Natural killer cell (primary cell): ENCODE data around the gene PCDH9. TPM values are rescaled to one million over a fixed set of nuclear protein-coding genes. Genes with fewer than 3 reads are reported as not detected.

Experiments used
- ATAC-seq, 3 donors: fragments of 150-1000 bp in 2 of 3; fragments of 200-7000 bp in 1 of 3; cut with Tn5 transposase; 1 replicate in 1 of 3; 2 replicates in 2 of 3; pipeline ENCODE4 v1.10.0; 2021; ENCODE audit warnings: mild to moderate bottlenecking in 2 of 3, moderate library complexity in 2 of 3
- DNase-seq, 2 donors: peaks; one replicate each; pipeline versions ENCODE4 v3.0.0 to v3.0.0-alpha.2; 2013 to 2021; ENCODE audit warnings: mixed read lengths in 1 of 2
- H3K27ac ChIP-seq: one replicate; pipeline ENCODE4 v1.5.1; 2013; ENCODE audit warnings: mild to moderate bottlenecking, low read length
- H3K27me3 ChIP-seq: one replicate; pipeline ENCODE4 v1.6.1; 2013; ENCODE audit warnings: low read length; ENCODE audit not compliant: control insufficient read depth, insufficient read depth
- H3K36me3 ChIP-seq: one replicate; pipeline ENCODE4 v1.6.1; 2013; ENCODE audit warnings: low read length; ENCODE audit not compliant: control insufficient read depth, insufficient read depth
- H3K4me1 ChIP-seq: one replicate; pipeline ENCODE4 v1.6.1; 2013; ENCODE audit warnings: low read length; ENCODE audit not compliant: control insufficient read depth, insufficient read depth
- H3K4me3 ChIP-seq: one replicate; pipeline ENCODE4 v1.5.1; 2013; ENCODE audit warnings: low read length
- H3K9me3 ChIP-seq: one replicate; pipeline ENCODE4 v1.6.1; 2013; ENCODE audit warnings: low read length; ENCODE audit not compliant: control insufficient read depth, insufficient read depth
- H3K27ac Mint-ChIP-seq, 2 donors: one replicate each; pipeline ENCODE4 v1.8.0; 2022; ENCODE audit warnings: mild to moderate bottlenecking in 2 of 2, mixed read lengths in 2 of 2, moderate library complexity in 1 of 2
- H3K27me3 Mint-ChIP-seq, 2 donors: one replicate each; pipeline ENCODE4 v1.8.0; 2022; ENCODE audit warnings: low read depth in 2 of 2, mixed read lengths in 2 of 2
- H3K36me3 Mint-ChIP-seq: one replicate; pipeline ENCODE4 v1.8.0; 2022; ENCODE audit warnings: mixed read lengths
- H3K4me1 Mint-ChIP-seq, 2 donors: one replicate each; pipeline ENCODE4 v1.8.0; 2022; ENCODE audit warnings: mixed read lengths in 2 of 2
- H3K4me3 Mint-ChIP-seq: one replicate; pipeline ENCODE4 v1.8.0; 2022; ENCODE audit warnings: mild to moderate bottlenecking, moderate library complexity, mixed read lengths
- H3K9me3 Mint-ChIP-seq, 2 donors: one replicate each; pipeline ENCODE4 v1.8.0; 2022; ENCODE audit warnings: mixed read lengths in 2 of 2
- CTCF ChIP-seq: fragments of 200-600 bp; IDR thresholded peaks from one replicate; pipeline ENCODE4 v1.8.0; 2022; ENCODE audit warnings: antibody characterized with exemption
- WGBS: methylation state at CpG from one replicate; pipeline ENCODE4 v1.1.7; 2013; ENCODE audit warnings: missing lambda C conversion rate; ENCODE audit not compliant: insufficient coverage; 5-methylcytosine and 5-hydroxymethylcytosine counted together
- intact Hi-C: fragments of 100-400 bp; cut with micrococcal nuclease; formaldehyde crosslinking; loops from one replicate; pipeline ENCODE4 v1.14.2; 2022
- total RNA-seq, 4 donors: library from RNA; stranded (reverse); fragments of 120-200 nt in 1 of 4; gene quantifications; one replicate each; pipeline versions ENCODE4 v1.2.3 to v1.2.4, GENCODE V29; 2013 to 2022

The PCDH9 gene
- total RNA-seq, 3 donors from 2014 or later (not counting 1 experiment from before 2014, with no cell fraction given), result 0.43 to 1.5 (median 0.68) TPM

- ATAC-seq, result no peak
- H3K4me1 Mint-ChIP-seq, result no peaks in the 10 kb centered on the region
These were observed 216.4 kb downstream of the PCDH9 start for GRCh38 chr13:67013709-67014108.

GRCh38 chr13:67008075-67008668, 222.0 kb downstream of the PCDH9 start:
- Mint-ChIP-seq H3K27ac (no peak overlapping the region), H3K9me3 (peaks cover 2 to 3% of the 10 kb centered on the region in 2 donors), H3K4me1 (no peaks in the 10 kb centered on the region), H3K27me3 (no peaks in the 10 kb centered on the region), H3K36me3 (no peaks in the 10 kb centered on the region), H3K4me3 (no peak overlapping the region)
- TF ChIP-seq CTCF, result no peak
- no peaks in the 10 kb centered on the region for H3K4me1 ChIP-seq
- no CpG with 5 or more reads among the region's 1 CpG for WGBS
- H3K36me3 ChIP-seq, result no peaks in the 10 kb centered on the region
- DNase-seq (no peak), ATAC-seq (no peak)
- H3K4me3 ChIP-seq, result no peak overlapping the region
- H3K27me3 ChIP-seq, result no peaks in the 10 kb centered on the region
- intact Hi-C loops, result no loop called here
- no peak overlapping the region for H3K27ac ChIP-seq
- H3K9me3 ChIP-seq, result no peaks in the 10 kb centered on the region

More at GRCh38 chr13:67013709-67014108, 216.4 kb downstream of the PCDH9 start:
- Mint-ChIP-seq H3K27me3 (no peaks in the 10 kb centered on the region), H3K9me3 (peaks cover 8 to 11% of the 10 kb centered on the region in 2 donors), H3K27ac (no peak overlapping the region), H3K4me3 (no peak overlapping the region), H3K36me3 (no peaks in the 10 kb centered on the region)
- no peaks in the 10 kb centered on the region for H3K4me1 ChIP-seq
- no peaks in the 10 kb centered on the region for H3K9me3 ChIP-seq
- DNase-seq, result no peak
- intact Hi-C loops, result no loop called here
- WGBS, result 90% methylated on average over 2 of the region's 2 CpGs
- TF ChIP-seq CTCF, result no peak
- H3K27me3 ChIP-seq, result no peaks in the 10 kb centered on the region
- H3K4me3 ChIP-seq, result no peak overlapping the region
- H3K36me3 ChIP-seq, result no peaks in the 10 kb centered on the region
- no peak overlapping the region for H3K27ac ChIP-seq

DNA sequence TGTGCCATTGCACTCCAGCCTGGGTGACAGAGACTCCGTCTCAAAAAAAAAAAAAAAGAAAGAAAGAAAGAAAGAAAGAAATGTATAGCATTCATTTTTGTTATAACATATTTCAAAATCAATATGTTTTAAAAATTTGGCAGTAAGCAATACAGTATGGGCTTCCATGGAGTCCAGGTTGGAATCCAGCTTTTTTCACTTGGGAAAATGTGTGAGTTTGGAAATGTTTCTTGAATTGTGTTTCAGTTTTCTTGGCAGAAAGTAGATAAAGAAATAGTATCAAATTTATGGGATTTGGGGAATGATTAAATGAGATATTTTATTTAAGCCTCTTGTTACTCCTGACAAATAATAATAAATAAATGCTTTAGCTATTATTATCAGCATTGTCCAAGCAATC, 225.6 kb downstream of the PCDH9 start:
- DNase-seq (no peak), ATAC-seq (no peak)
- Mint-ChIP-seq H3K27ac (no peak overlapping the region), H3K4me3 (no peak overlapping the region), H3K36me3 (no peaks in the 10 kb centered on the region), H3K4me1 (no peaks in the 10 kb centered on the region), H3K27me3 (no peaks in the 10 kb centered on the region), H3K9me3 (peaks cover 2 to 3% of the 10 kb centered on the region in 2 donors)
- H3K4me3 ChIP-seq, result no peak overlapping the region
- H3K4me1 ChIP-seq, result no peaks in the 10 kb centered on the region
- no peak for TF ChIP-seq CTCF
- no peak overlapping the region for H3K27ac ChIP-seq
- H3K27me3 ChIP-seq, result no peaks in the 10 kb centered on the region
- intact Hi-C loops, result no loop called here
- no CpG with 5 or more reads among the region's 1 CpG for WGBS
- H3K36me3 ChIP-seq, result no peaks in the 10 kb centered on the region
- H3K9me3 ChIP-seq, result no peaks in the 10 kb centered on the region

DNA sequence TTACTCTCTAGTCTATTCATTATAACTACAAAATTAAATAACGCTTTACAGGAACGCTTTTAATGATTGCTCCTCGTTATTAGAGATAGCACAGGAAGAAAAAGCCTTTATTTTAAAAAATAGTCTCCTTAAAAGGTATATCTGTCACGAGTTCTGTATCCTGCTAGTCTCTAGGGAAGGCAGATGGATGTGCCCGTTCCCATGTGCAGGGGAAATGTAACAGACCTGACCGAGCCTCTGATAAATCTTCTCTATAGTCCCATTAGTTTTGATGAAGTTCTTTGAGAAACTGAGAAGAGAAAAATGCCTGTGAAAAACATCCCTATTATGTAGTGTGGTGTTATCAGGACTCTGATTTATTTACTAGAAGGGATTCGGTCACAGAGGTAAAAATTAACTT, 226.4 kb downstream of the PCDH9 start:
- intact Hi-C loops, result no loop called here
- Histone ChIP-seq H3K36me3 (no peaks in the 10 kb centered on the region), H3K9me3 (no peaks in the 10 kb centered on the region), H3K4me3 (no peak overlapping the region), H3K4me1 (no peaks in the 10 kb centered on the region), H3K27me3 (no peaks in the 10 kb centered on the region), H3K27ac (no peak overlapping the region)
- H3K27me3 Mint-ChIP-seq, result no peaks in the 10 kb centered on the region
- 84% methylated on average over 5 of the region's 7 CpGs for WGBS
- DNase-seq (no peak), ATAC-seq (no peak)
- no peak overlapping the region for H3K4me3 Mint-ChIP-seq
- H3K27ac Mint-ChIP-seq, result no peak overlapping the region
- H3K9me3 Mint-ChIP-seq, result peaks cover 3% of the 10 kb centered on the region in 2 donors
- no peaks in the 10 kb centered on the region for H3K4me1 Mint-ChIP-seq
- TF ChIP-seq CTCF, result no peak
- H3K36me3 Mint-ChIP-seq, result no peaks in the 10 kb centered on the region
